Lower leg skin (tissue), 4 donors: ENCODE data around the gene KPNA1. TPM values are rescaled to one million over a fixed set of nuclear protein-coding genes. Genes with fewer than 3 reads are reported as not detected.

Experiments
- DNase-seq, 2 donors: peaks; one replicate each; pipeline ENCODE4 v3.0.0-alpha.2; 2019; ENCODE audit warnings: low spot score in 2 of 2
- H3K4me3 ChIP-seq: fragments of 200-600 bp; sonication (generic); 2 replicates; pipeline ENCODE4 v1.5.1; 2017; ENCODE audit warnings: mild to moderate bottlenecking, low read depth; ENCODE audit not compliant: poor library complexity, severe bottlenecking
- CTCF ChIP-seq, 3 donors: fragments of 450-650 bp; IDR thresholded peaks; one replicate each; pipeline ENCODE4 v1.5.1; 2016; ENCODE audit warnings: antibody characterized with exemption in 3 of 3, mild to moderate bottlenecking in 3 of 3, moderate library complexity in 2 of 3
- POLR2A ChIP-seq, 2 donors: fragments of 450-650 bp; IDR thresholded peaks; one replicate each; pipeline ENCODE4 v1.6.1; 2016 to 2017; ENCODE audit warnings: antibody characterized with exemption in 2 of 2, mild to moderate bottlenecking in 1 of 2, moderate library complexity in 1 of 2
- WGBS, 2 donors: methylation state at CpG; one replicate each; pipeline ENCODE4 v1.1.5; 2018; 5-methylcytosine and 5-hydroxymethylcytosine counted together
- intact Hi-C: fragments of 100-400 bp; cut with DNase I; formaldehyde crosslinking; loops from one replicate; pipeline ENCODE4 v1.15.0; 2023; ENCODE audit warnings: low total_unique reads
- total RNA-seq, 4 donors: library from RNA; depleted of rRNA; stranded (reverse); fragments of >200 nt; gene quantifications; one replicate each; pipeline ENCODE4 v1.1.0, GENCODE V29; 2016

KPNA1 gene
- total RNA-seq, 4 donors from 2014 or later: 21.4 to 41.3 (median 27.6) TPM

- TF ChIP-seq CTCF (IDR thresholded peaks at IDR 0.05) (no peak), POLR2A (IDR thresholded peaks at IDR 0.05) (no peak)
- DNase-seq: no peak
- H3K4me3 ChIP-seq: no peak overlapping the region
- WGBS, 2 donors: 53 to 75% methylated on average over 4 of the region's 4 CpGs
- intact Hi-C loops: no loop called here
Measured at GRCh38 chr3:122390665-122391064, 124.1 kb downstream of the KPNA1 start.

GRCh38 chr3:122389892-122390291 is 124.8 kb downstream of the KPNA1 start:
- WGBS, 2 donors: 85% methylated on average over 4 of the region's 4 CpGs
- TF ChIP-seq POLR2A (IDR thresholded peaks at IDR 0.05) (no peak), CTCF (IDR thresholded peaks at IDR 0.05) (no peak)
- DNase-seq: no peak
- no peak overlapping the region for H3K4me3 ChIP-seq
- intact Hi-C loops: loop anchor here (5.0 kb wide), 1 partner anchor 83 kb away; no protein-coding TSS in a partner anchor

GRCh38 chr3:122389197-122389596 is 125.5 kb downstream of the KPNA1 start:
- no peak overlapping the region for H3K4me3 ChIP-seq
- intact Hi-C loops: loop anchor here (5.0 kb wide), 1 partner anchor 82 kb away; no protein-coding TSS in a partner anchor

GRCh38 chr3:122387709-122388108 is 127.0 kb downstream of the KPNA1 start:
- intact Hi-C loops: loop anchor here (5.0 kb wide), 1 partner anchor 80 kb away; no protein-coding TSS in a partner anchor
- TF ChIP-seq CTCF (IDR thresholded peaks at IDR 0.05): no peak
- TF ChIP-seq POLR2A (IDR thresholded peaks at IDR 0.05): no peak
- DNase-seq: no peak
- WGBS, 2 donors: 85 to 94% methylated on average over 3 of the region's 3 CpGs
- H3K4me3 ChIP-seq: no peak overlapping the region

More at GRCh38 chr3:122389197-122389596, 125.5 kb downstream of the KPNA1 start:
- no peak for TF ChIP-seq CTCF (IDR thresholded peaks at IDR 0.05)
- TF ChIP-seq POLR2A (IDR thresholded peaks at IDR 0.05): no peak
- no peak for DNase-seq

GRCh38 chr3:122383771-122384697 is 130.7 kb downstream of the KPNA1 start, which contains the start of gene FAM162A:
Gene FAM162A, plus strand, starts transcription at chr3:122384182. Its CDS starts 84 bp downstream, at chr3:122384266.
- peak within 1 kb of the TSS; percentile 64 for H3K4me3 ChIP-seq
- intact Hi-C loops: no loop called here
- peak; percentile 91 to 98 for DNase-seq
- WGBS, 2 donors: 1% methylated on average over 24 to 40 of the region's 52 CpGs
- no peak for TF ChIP-seq CTCF (IDR thresholded peaks at IDR 0.05)
- TF ChIP-seq POLR2A (IDR thresholded peaks at IDR 0.05): peak in 1 of 2 donors; percentile 43
